A549 (cell line): ENCODE measurements around the gene CAMTA1. TPM values are rescaled to one million over a fixed set of nuclear protein-coding genes. Genes with fewer than 3 reads are reported as not detected.

Experiments used
- ATAC-seq, 2 experiments: fragments of 200-7000 bp in 1 of 2; fragments of >200 bp in 1 of 2; cut with Nextera tagmentation in 1 of 2; cut with Tn5 transposase in 1 of 2; 3 replicates each; pipeline versions ENCODE4 v1.8.0 to v1.9.1; 2018 to 2020; ENCODE audit warnings: mild to moderate bottlenecking in 1 of 2, moderate library complexity in 1 of 2
- CTCF ChIA-PET: fragments of 300-600 bp; sonication (Branson Sonifier 250); formaldehyde crosslinking; extraction: SDS; loops from one replicate; lab custom pipeline; 2021; ENCODE audit warnings: antibody characterized with exemption, inconsistent platforms; lab: Yijun Ruan, JAX
- POLR2A ChIA-PET: fragments of 350-600 bp; formaldehyde crosslinking; extraction: SDS; loops from one replicate; lab custom pipeline; 2021; ENCODE audit warnings: antibody characterized with exemption, inconsistent platforms; lab: Yijun Ruan, JAX
- DNase-seq, 2 experiments: peaks; one replicate each; pipeline versions ENCODE4 v3.0.0 to v3.0.0-alpha.2; 2011 to 2016; ENCODE audit warnings: low read depth in 1 of 2, low spot score in 1 of 2
- FAIRE-seq: peaks from 2 replicates; lab custom pipeline; 2011; peaks lifted over from hg19 to GRCh38; lab: Jason Lieb, UNC
- H3K27ac ChIP-seq, 2 experiments: fragments of >200 bp; sonication (Bioruptor Twin); formaldehyde crosslinking; 3 replicates each; pipeline ENCODE4 v1.5.1; 2016 to 2017
- H3K4me1 ChIP-seq: fragments of >200 bp; sonication (Bioruptor Twin); formaldehyde crosslinking; 3 replicates; pipeline ENCODE4 v1.6.1; 2016
- H3K4me2 ChIP-seq: fragments of >200 bp; sonication (Bioruptor Twin); formaldehyde crosslinking; 3 replicates; pipeline ENCODE4 v1.6.1; 2016
- H3K4me3 ChIP-seq: fragments of >200 bp; sonication (Bioruptor Twin); formaldehyde crosslinking; 3 replicates; pipeline ENCODE4 v1.5.1; 2016
- H3K9me3 ChIP-seq: fragments of >200 bp; sonication (Bioruptor Twin); formaldehyde crosslinking; 3 replicates; pipeline ENCODE4 v1.6.1; 2016
- CBX2 ChIP-seq: fragments of 200-600 bp; sonication (generic); IDR thresholded peaks from 2 replicates; pipeline ENCODE4 v1.6.1; 2016; ENCODE audit warnings: low read depth, mild to moderate bottlenecking, borderline replicate concordance
- CEBPB ChIP-seq, 2 experiments: fragments of >200 bp in 1 of 2; sonication (Bioruptor Twin) in 1 of 2; formaldehyde crosslinking in 1 of 2; IDR thresholded peaks; 2 replicates each; pipeline ENCODE4 v1.6.1; 2012 to 2016
- EP300 ChIP-seq, 2 experiments: fragments of >200 bp; sonication (Bioruptor Twin); formaldehyde crosslinking; IDR thresholded peaks; 2 replicates in 1 of 2; 3 replicates in 1 of 2; pipeline ENCODE4 v1.6.1; 2016 to 2017
- GATA3 ChIP-seq: IDR thresholded peaks from 2 replicates; pipeline ENCODE4 v1.6.1; 2012; ENCODE audit warnings: borderline replicate concordance
- HOXB13 ChIP-seq: fragments of 250-450 bp; sonication (Bioruptor Pico); IDR thresholded peaks from 2 replicates; pipeline ENCODE4 v1.5.0; 2020; ENCODE audit warnings: low read depth, mild to moderate bottlenecking, moderate library complexity
- HOXB5 ChIP-seq: fragments of 250-450 bp; sonication (Bioruptor Pico); IDR thresholded peaks from 2 replicates; pipeline ENCODE4 v1.5.0; 2020; ENCODE audit warnings: mild to moderate bottlenecking, moderate library complexity
- JUN ChIP-seq, 2 experiments: fragments of >200 bp; sonication (Bioruptor Twin); formaldehyde crosslinking; IDR thresholded peaks; 2 replicates in 1 of 2; 3 replicates in 1 of 2; pipeline ENCODE4 v1.6.1; 2016 to 2017
- KDM1A ChIP-seq: fragments of 200-600 bp; sonication (generic); IDR thresholded peaks from 2 replicates; pipeline ENCODE4 v1.6.1; 2016; ENCODE audit warnings: low read depth, mild to moderate bottlenecking
- MAZ ChIP-seq: fragments of 150-350 bp; IDR thresholded peaks from 2 replicates; pipeline ENCODE4 v1.6.1; 2014; ENCODE audit warnings: antibody characterized with exemption, low read depth, low read length, borderline replicate concordance
- NFE2L2 ChIP-seq: fragments of 150-350 bp; conservative IDR thresholded peaks from 2 replicates; pipeline ENCODE4 v1.6.1; 2014; ENCODE audit warnings: low read length
- POLR2A ChIP-seq: IDR thresholded peaks from 2 replicates; pipeline ENCODE4 v1.6.1; 2012; ENCODE audit warnings: mild to moderate bottlenecking, low read length
- RARB ChIP-seq: fragments of 250-450 bp; sonication (Bioruptor Pico); IDR thresholded peaks from 2 replicates; pipeline ENCODE4 v1.8.0; 2021; ENCODE audit warnings: mild to moderate bottlenecking, moderate library complexity
- REST ChIP-seq: fragments of 200-600 bp; sonication (generic); IDR thresholded peaks from 2 replicates; pipeline ENCODE4 v1.6.1; 2016; ENCODE audit warnings: antibody characterized with exemption, mild to moderate bottlenecking, moderate library complexity
- RFX5 ChIP-seq: fragments of 450-650 bp; IDR thresholded peaks from 2 replicates; pipeline ENCODE4 v1.7.1; 2014; ENCODE audit warnings: antibody characterized with exemption, mild to moderate bottlenecking, moderate library complexity
- ZNF302 ChIP-seq: fragments of 250-450 bp; sonication (Bioruptor Pico); IDR thresholded peaks from 2 replicates; pipeline ENCODE4 v1.9.0; 2021; ENCODE audit warnings: inconsistent platforms, mild to moderate bottlenecking, moderate library complexity
- WGBS: methylation state at CpG from one replicate; pipeline ENCODE4 v1.1.6; 2017; ENCODE audit errors: missing lambda C conversion rate; 5-methylcytosine and 5-hydroxymethylcytosine counted together
- polyA plus RNA-seq, 4 experiments: library from polyadenylated mRNA; depleted of rRNA in 3 of 4; stranded (reverse); fragments of >200 nt; fragmentation: RNase III in 1 of 4; extraction: RNeasy Plus Mini Kit Qiagen cat#74134 plus additional on column Dnase treatment in 1 of 4; gene quantifications; 2 replicates in 3 of 4; 3 replicates in 1 of 4; pipeline ENCODE4 v1.2.3, GENCODE V29; 2011 to 2017

Gene CAMTA1
- polyA plus RNA-seq, 2 of the 4 experiments (the other 2 are of a cell fraction): 58.8 to 75.0 TPM

- 75% methylated on average over 5 of the region's 10 CpGs for WGBS
- ChIA-PET POLR2A (no interaction called here), CTCF (interaction anchor here (9.0 to 10.4 kb wide), 2 partner anchors 9 to 75 kb away, joined by 71 to 124 read pairs; no protein-coding TSS in a partner anchor)
- no peak for DNase-seq
- no peak for ATAC-seq
- no peak for TF ChIP-seq JUN (IDR thresholded peaks at IDR 0.05)
- FAIRE-seq: no peak
- H3K9me3 ChIP-seq: no peaks in the 10 kb centered on the region
- no peak overlapping the region for H3K4me2 ChIP-seq
- H3K4me3 ChIP-seq: no peak overlapping the region
- no peaks in the 10 kb centered on the region for H3K4me1 ChIP-seq
- H3K27ac ChIP-seq: no peak overlapping the region
Observed at GRCh38 chr1:7677815-7678214, 892.6 kb downstream of the CAMTA1 start.

GRCh38 chr1:7678491-7679158 is 893.4 kb downstream of the CAMTA1 start:
- ATAC-seq (no peak), DNase-seq (no peak), FAIRE-seq (no peak)
- CTCF ChIA-PET: interaction anchor here (1.4 to 10.4 kb wide), 3 partner anchors 10 to 74 kb away, joined by 3 to 124 read pairs (median 71); no protein-coding TSS in a partner anchor
- Histone ChIP-seq H3K4me1 (no peaks in the 10 kb centered on the region), H3K9me3 (no peaks in the 10 kb centered on the region), H3K4me2 (no peak overlapping the region), H3K4me3 (no peak overlapping the region), H3K27ac (no peak overlapping the region)
- POLR2A ChIA-PET: no interaction called here
- TF ChIP-seq EP300 (IDR thresholded peaks at IDR 0.05) (no peak), ZNF302 (CRISPR knock-in tag) (no peak), HOXB5 (CRISPR knock-in tag) (no peak), CEBPB (IDR thresholded peaks at IDR 0.05) (no peak), JUN (IDR thresholded peaks at IDR 0.05) (no peak), NFE2L2 (no peak), GATA3 (no peak), RARB (CRISPR knock-in tag) (no peak), REST (no peak), RFX5 (no peak), KDM1A (no peak), CBX2 (no peak)
- WGBS: 75% methylated on average over 1 of the region's 9 CpGs

- H3K9me3 ChIP-seq: no peaks in the 10 kb centered on the region
- peak overlapping the region; percentile 93 for H3K4me2 ChIP-seq
- no peaks in the 10 kb centered on the region for H3K4me1 ChIP-seq
- no peak for ATAC-seq
- no peak overlapping the region for H3K4me3 ChIP-seq
- 83% methylated on average over 4 of the region's 17 CpGs for whole genome bisulfite sequencing
- H3K27ac ChIP-seq: peak overlapping the region; percentile 87 to 95; a peak in 5 of 6 replicates
- TF ChIP-seq HOXB13 (CRISPR knock-in tag): no peak
- no peak for TF ChIP-seq POLR2A
- TF ChIP-seq, all 56 proteins: peak for 0
- no peak for FAIRE-seq
- no peak for DNase-seq
- POLR2A ChIA-PET: interaction anchor here (1.1 kb wide), 1 partner anchor 10 kb away, joined by 6 read pairs; no protein-coding TSS in a partner anchor
- CTCF ChIA-PET: interaction anchor here (1.4 to 10.4 kb wide), 3 partner anchors 10 to 73 kb away, joined by 3 to 124 read pairs (median 71); no protein-coding TSS in a partner anchor
Observed at GRCh38 chr1:7679159-7679872, 894.1 kb downstream of the CAMTA1 start.

- no peak for TF ChIP-seq MAZ
- H3K4me2 ChIP-seq: peak overlapping the region; percentile 93
Observed at GRCh38 chr1:7679873-7680206, 894.6 kb downstream of the CAMTA1 start.

More at GRCh38 chr1:7679873-7680206, 894.6 kb downstream of the CAMTA1 start:
- H3K9me3 ChIP-seq: no peaks in the 10 kb centered on the region
- peak overlapping the region; percentile 79 for H3K4me3 ChIP-seq
- no peak; a peak in 1 of 6 replicates for ATAC-seq
- H3K4me1 ChIP-seq: no peaks in the 10 kb centered on the region
- peak overlapping the region; percentile 87 to 95 for H3K27ac ChIP-seq
- 30% methylated on average over 8 of the region's 14 CpGs for WGBS
- DNase-seq: no peak
- no peak for FAIRE-seq
- ChIA-PET POLR2A (interaction anchor here (1.1 kb wide), 1 partner anchor 11 kb away, joined by 6 read pairs; no protein-coding TSS in a partner anchor), CTCF (interaction anchor here (1.4 to 10.4 kb wide), 3 partner anchors 11 to 73 kb away, joined by 3 to 124 read pairs (median 71); no protein-coding TSS in a partner anchor)
